Loucy (cell line): ENCODE measurements around the gene ATOX1.
A peak's percentile ranks its signal among the peaks of the same experiment; 100 is the strongest.

Experiments
- H2AFZ ChIP-seq: fragments of 200-600 bp; sonication (generic); 2 replicates; pipeline ENCODE4 v1.6.0; 2016; ENCODE audit warnings: antibody characterized with exemption, mild to moderate bottlenecking, low read length, moderate library complexity
- H3F3A ChIP-seq: fragments of 200-600 bp; 2 replicates; pipeline ENCODE4 v1.6.0; 2016; ENCODE audit warnings: antibody characterized with exemption, low read depth, mild to moderate bottlenecking
- H3K27me3 ChIP-seq: fragments of 200-600 bp; sonication (generic); 2 replicates; pipeline ENCODE4 v1.6.1; 2014; ENCODE audit warnings: low read length, mild to moderate bottlenecking; ENCODE audit not compliant: insufficient read depth, poor library complexity, severe bottlenecking
- H3K36me3 ChIP-seq: fragments of 200-600 bp; sonication (generic); 2 replicates; pipeline ENCODE4 v1.6.1; 2016; ENCODE audit warnings: low read length; ENCODE audit not compliant: insufficient read depth
- H3K4me1 ChIP-seq: fragments of 200-600 bp; sonication (generic); 2 replicates; pipeline ENCODE4 v1.5.1; 2014; ENCODE audit warnings: low read length, mild to moderate bottlenecking; ENCODE audit not compliant: insufficient read depth, poor library complexity, severe bottlenecking
- H3K4me2 ChIP-seq: fragments of 200-600 bp; sonication (generic); 2 replicates; pipeline ENCODE4 v1.6.0; 2014; ENCODE audit warnings: antibody characterized with exemption, low read length, low read depth, mild to moderate bottlenecking; ENCODE audit not compliant: poor library complexity, severe bottlenecking
- H3K4me3 ChIP-seq: fragments of 200-600 bp; sonication (generic); 2 replicates; pipeline ENCODE4 v1.5.1; 2014; ENCODE audit warnings: low read length, mild to moderate bottlenecking, mixed read lengths; ENCODE audit not compliant: poor library complexity, severe bottlenecking
- H3K79me2 ChIP-seq: fragments of 200-600 bp; sonication (generic); 2 replicates; pipeline ENCODE4 v1.6.1; 2014; ENCODE audit warnings: low read length; ENCODE audit not compliant: insufficient read depth
- H3K9ac ChIP-seq: fragments of 200-600 bp; sonication (generic); 2 replicates; pipeline ENCODE4 v1.6.0; 2014; ENCODE audit warnings: mild to moderate bottlenecking, low read depth, low read length, moderate library complexity; ENCODE audit not compliant: poor library complexity, severe bottlenecking
- H3K9me2 ChIP-seq: fragments of 200-600 bp; sonication (generic); replicated peaks from 2 replicates; pipeline ENCODE4 v1.6.1; 2016; ENCODE audit warnings: low read depth, low read length, mixed read lengths
- H3K9me3 ChIP-seq: fragments of 200-600 bp; sonication (generic); 2 replicates; pipeline ENCODE4 v1.6.1; 2014; ENCODE audit warnings: mild to moderate bottlenecking, antibody characterized with exemption, low read length, low read depth; ENCODE audit not compliant: insufficient read depth
- H4K20me1 ChIP-seq: fragments of 200-600 bp; sonication (generic); 2 replicates; pipeline ENCODE4 v1.6.0; 2014; ENCODE audit warnings: antibody characterized with exemption, low read length, mild to moderate bottlenecking; ENCODE audit not compliant: insufficient read depth, poor library complexity, severe bottlenecking
- CTCF ChIP-seq: fragments of 200-600 bp; sonication (generic); conservative IDR thresholded peaks from 2 replicates; pipeline ENCODE4 v1.5.1; 2014; ENCODE audit warnings: mild to moderate bottlenecking, antibody characterized with exemption, low read length
- EZH2phosphoT487 ChIP-seq: fragments of 200-600 bp; IDR thresholded peaks from 2 replicates; pipeline ENCODE4 v1.6.1; 2018; ENCODE audit warnings: antibody characterized with exemption, mild to moderate bottlenecking, moderate library complexity, borderline replicate concordance

The ATOX1 gene

GRCh38 chr5:151770383-151771258 lies 12.2 kb upstream of the ATOX1 start:
- peak overlapping the region; percentile 95 for H3K4me2 ChIP-seq
- no peaks in the 10 kb centered on the region for H3K9me2 ChIP-seq
- TF ChIP-seq CTCF (no peak; the same call in 1 of the 2 replicates), EZH2phosphoT487 (no peak)
- H3K4me3 ChIP-seq = peak overlapping the region; percentile 79
- no peaks in the 10 kb centered on the region for H3K36me3 ChIP-seq
- H4K20me1 ChIP-seq = peaks cover 35% of the 10 kb centered on the region
- peaks cover 38% of the 10 kb centered on the region for H3K4me1 ChIP-seq
- H3K79me2 ChIP-seq = peaks cover 52% of the 10 kb centered on the region
- peak overlapping the region; percentile 97 for H3K9ac ChIP-seq
- H2AFZ ChIP-seq = peak overlapping the region; percentile 71
- no peaks in the 10 kb centered on the region for H3F3A ChIP-seq
- H3K9me3 ChIP-seq = no peaks in the 10 kb centered on the region
- H3K27me3 ChIP-seq = peaks cover 7% of the 10 kb centered on the region

GRCh38 chr5:151766975-151767374 lies 8.5 kb upstream of the ATOX1 start:
- Histone ChIP-seq H3K36me3 (no peaks in the 10 kb centered on the region), H3K4me2 (no peak overlapping the region), H3K9me2 (no peaks in the 10 kb centered on the region), H4K20me1 (no peaks in the 10 kb centered on the region), H3K27me3 (no peaks in the 10 kb centered on the region), H3K9ac (no peak overlapping the region), H3K4me3 (no peak overlapping the region), H3F3A (no peaks in the 10 kb centered on the region), H3K79me2 (peaks cover 18% of the 10 kb centered on the region), H3K9me3 (no peaks in the 10 kb centered on the region), H3K4me1 (peaks cover 18% of the 10 kb centered on the region), H2AFZ (no peak overlapping the region)
- TF ChIP-seq EZH2phosphoT487 = no peak
- no peak for TF ChIP-seq CTCF

DNA sequence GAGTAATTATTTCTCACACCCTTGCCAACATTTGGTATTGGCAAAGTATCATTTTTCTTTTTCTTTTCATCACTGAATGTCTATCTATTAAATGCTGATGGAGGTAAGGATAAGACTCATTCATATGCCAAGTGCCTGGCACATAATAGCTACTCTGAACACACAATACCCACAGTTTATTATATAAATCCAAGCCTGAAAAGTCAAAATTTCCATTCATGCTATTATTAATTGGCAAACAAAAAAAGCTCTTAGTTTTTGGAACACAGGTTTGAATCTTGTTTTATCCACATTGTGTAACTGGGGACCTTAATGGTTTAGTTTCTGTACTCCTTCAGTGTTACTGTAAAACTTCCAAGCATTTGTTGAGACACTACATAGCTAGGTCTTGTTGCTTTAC lies 6.4 kb upstream of the ATOX1 start:
- no peak overlapping the region for H3K4me2 ChIP-seq
- no peaks in the 10 kb centered on the region for H3K36me3 ChIP-seq
- no peaks in the 10 kb centered on the region for H4K20me1 ChIP-seq
- H3K4me1 ChIP-seq = peaks cover 8% of the 10 kb centered on the region
- H2AFZ ChIP-seq = no peak overlapping the region
- TF ChIP-seq EZH2phosphoT487 (no peak), CTCF (no peak)
- H3K79me2 ChIP-seq = peaks cover 12% of the 10 kb centered on the region
- no peaks in the 10 kb centered on the region for H3K9me3 ChIP-seq
- no peaks in the 10 kb centered on the region for H3K9me2 ChIP-seq
- H3K9ac ChIP-seq = no peak overlapping the region
- H3K4me3 ChIP-seq = no peak overlapping the region
- no peaks in the 10 kb centered on the region for H3F3A ChIP-seq
- H3K27me3 ChIP-seq = no peaks in the 10 kb centered on the region
